ENCODE results near the gene BPIFA1. TPM values are rescaled to one million over a fixed set of nuclear protein-coding genes. Genes with fewer than 3 reads are reported as not detected.

Gene BPIFA1
- total RNA-seq, 1 experiment from 2014 or later, result not detected

GRCh38 chr20:33278700-33279099, 42.9 kb downstream of the BPIFA1 start:
- no peak for TF ChIP-seq KAT7 (CRISPR knock-in tag; IDR thresholded peaks at IDR 0.05; ENCODE audit: borderline replicate concordance)
- no peak for TF ChIP-seq E2F1 (CRISPR knock-in tag; IDR thresholded peaks at IDR 0.05)
- no peak for TF ChIP-seq CREM (CRISPR knock-in tag; IDR thresholded peaks at IDR 0.05)
- TF ChIP-seq SP1 (CRISPR knock-in tag; conservative IDR thresholded peaks at IDR 0.05), result no peak
- no peak for TF ChIP-seq RELA (CRISPR knock-in tag; IDR thresholded peaks at IDR 0.05; ENCODE audit: borderline replicate concordance)
- TF ChIP-seq CBFB (CRISPR knock-in tag; IDR thresholded peaks at IDR 0.05; ENCODE audit: low read depth), result no peak
- no peak for TF ChIP-seq TP53 (CRISPR knock-in tag; IDR thresholded peaks at IDR 0.05)
- no peak for TF ChIP-seq E2F4 (CRISPR knock-in tag; IDR thresholded peaks at IDR 0.05; ENCODE audit: borderline replicate concordance, low read depth)
- no peak for TF ChIP-seq FOXK1 (CRISPR knock-in tag; IDR thresholded peaks at IDR 0.05)
- no peak for TF ChIP-seq ZSCAN18 (CRISPR knock-in tag; IDR thresholded peaks at IDR 0.05)
- TF ChIP-seq EMX1 (CRISPR knock-in tag; IDR thresholded peaks at IDR 0.05), result no peak
- TF ChIP-seq FOXJ3 (CRISPR knock-in tag; IDR thresholded peaks at IDR 0.05; ENCODE audit: borderline replicate concordance), result no peak
- TF ChIP-seq NR1H2 (CRISPR knock-in tag; IDR thresholded peaks at IDR 0.05), result no peak
- TF ChIP-seq ZMAT4 (CRISPR knock-in tag; IDR thresholded peaks at IDR 0.05), result no peak
- no peak for TF ChIP-seq JUN (CRISPR knock-in tag; IDR thresholded peaks at IDR 0.05)
- ChIA-PET CTCF (no interaction called here), POLR2A (no interaction called here)
- H3K27me3 Mint-ChIP-seq (ENCODE audit: low read depth), result no peaks in the 10 kb centered on the region
- no peaks in the 10 kb centered on the region for H3K9me3 Mint-ChIP-seq
- DNase-seq (ENCODE audit: low spot score) (no peak), ATAC-seq (no peak)
- no peak overlapping the region for H3K27ac Mint-ChIP-seq
- H3K4me1 Mint-ChIP-seq, result peaks cover 17% of the 10 kb centered on the region
- H3K4me3 Mint-ChIP-seq, result no peak overlapping the region
- no peaks in the 10 kb centered on the region for H3K36me3 Mint-ChIP-seq

GRCh38 chr20:33279261-33279910, 43.6 kb downstream of the BPIFA1 start:
- ChIA-PET POLR2A (no interaction called here), CTCF (no interaction called here)
- H3K9me3 Mint-ChIP-seq, result no peaks in the 10 kb centered on the region
- H3K36me3 Mint-ChIP-seq, result no peaks in the 10 kb centered on the region
- no peak overlapping the region for H3K27ac Mint-ChIP-seq
- peaks cover 17% of the 10 kb centered on the region for H3K4me1 Mint-ChIP-seq
- no peaks in the 10 kb centered on the region for H3K27me3 Mint-ChIP-seq (ENCODE audit: low read depth)
- H3K4me3 Mint-ChIP-seq, result no peak overlapping the region
- ATAC-seq, result no peak
- DNase-seq (ENCODE audit: low spot score), result no peak
- TF ChIP-seq NR2C2 (CRISPR knock-in tag; IDR thresholded peaks at IDR 0.05) (no peak), ZNF121 (CRISPR knock-in tag; IDR thresholded peaks at IDR 0.05) (no peak), SMAD4 (CRISPR knock-in tag; IDR thresholded peaks at IDR 0.05) (no peak), PREB (CRISPR knock-in tag; IDR thresholded peaks at IDR 0.05; ENCODE audit: borderline replicate concordance) (no peak), GABPB1 (CRISPR knock-in tag; IDR thresholded peaks at IDR 0.05) (no peak), TP53 (CRISPR knock-in tag; IDR thresholded peaks at IDR 0.05) (no peak), ZNF532 (CRISPR knock-in tag; IDR thresholded peaks at IDR 0.05; ENCODE audit: borderline replicate concordance) (no peak), ZNF425 (CRISPR knock-in tag; conservative IDR thresholded peaks at IDR 0.05) (no peak), ZNF263 (CRISPR knock-in tag; IDR thresholded peaks at IDR 0.05; ENCODE audit: low read depth) (no peak), ZNF232 (CRISPR knock-in tag; IDR thresholded peaks at IDR 0.05) (no peak), MAX (CRISPR knock-in tag; IDR thresholded peaks at IDR 0.05) (no peak)
